WI38 (cell line): ENCODE results near the gene NCOA6.
A peak's percentile ranks its signal among the peaks of the same experiment; 100 is the strongest.

Source experiments
- H3K4me3 ChIP-seq: 2 replicates; pipeline ENCODE4 v1.5.1; 2011; ENCODE audit warnings: low read depth, mild to moderate bottlenecking, control low read depth, low read length
- TF ChIP-seq, protein P1 (sequence below): IDR thresholded peaks from 2 replicates; pipeline ENCODE4 v1.5.1; 2012; ENCODE audit warnings: low read depth, mild to moderate bottlenecking, control low read depth, low read length

NCOA6 gene

GRCh38 chr20:34708621-34709043 is 116.8 kb downstream of the NCOA6 start:
- H3K4me3 ChIP-seq, result peak overlapping the region; percentile 57
- TF ChIP-seq, protein P1, sequence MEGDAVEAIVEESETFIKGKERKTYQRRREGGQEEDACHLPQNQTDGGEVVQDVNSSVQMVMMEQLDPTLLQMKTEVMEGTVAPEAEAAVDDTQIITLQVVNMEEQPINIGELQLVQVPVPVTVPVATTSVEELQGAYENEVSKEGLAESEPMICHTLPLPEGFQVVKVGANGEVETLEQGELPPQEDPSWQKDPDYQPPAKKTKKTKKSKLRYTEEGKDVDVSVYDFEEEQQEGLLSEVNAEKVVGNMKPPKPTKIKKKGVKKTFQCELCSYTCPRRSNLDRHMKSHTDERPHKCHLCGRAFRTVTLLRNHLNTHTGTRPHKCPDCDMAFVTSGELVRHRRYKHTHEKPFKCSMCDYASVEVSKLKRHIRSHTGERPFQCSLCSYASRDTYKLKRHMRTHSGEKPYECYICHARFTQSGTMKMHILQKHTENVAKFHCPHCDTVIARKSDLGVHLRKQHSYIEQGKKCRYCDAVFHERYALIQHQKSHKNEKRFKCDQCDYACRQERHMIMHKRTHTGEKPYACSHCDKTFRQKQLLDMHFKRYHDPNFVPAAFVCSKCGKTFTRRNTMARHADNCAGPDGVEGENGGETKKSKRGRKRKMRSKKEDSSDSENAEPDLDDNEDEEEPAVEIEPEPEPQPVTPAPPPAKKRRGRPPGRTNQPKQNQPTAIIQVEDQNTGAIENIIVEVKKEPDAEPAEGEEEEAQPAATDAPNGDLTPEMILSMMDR, result peak; percentile 53

- TF ChIP-seq, protein P1, result no peak
- no peak overlapping the region for H3K4me3 ChIP-seq
These were observed 118.3 kb downstream of the NCOA6 start for GRCh38 chr20:34706912-34707784.

DNA sequence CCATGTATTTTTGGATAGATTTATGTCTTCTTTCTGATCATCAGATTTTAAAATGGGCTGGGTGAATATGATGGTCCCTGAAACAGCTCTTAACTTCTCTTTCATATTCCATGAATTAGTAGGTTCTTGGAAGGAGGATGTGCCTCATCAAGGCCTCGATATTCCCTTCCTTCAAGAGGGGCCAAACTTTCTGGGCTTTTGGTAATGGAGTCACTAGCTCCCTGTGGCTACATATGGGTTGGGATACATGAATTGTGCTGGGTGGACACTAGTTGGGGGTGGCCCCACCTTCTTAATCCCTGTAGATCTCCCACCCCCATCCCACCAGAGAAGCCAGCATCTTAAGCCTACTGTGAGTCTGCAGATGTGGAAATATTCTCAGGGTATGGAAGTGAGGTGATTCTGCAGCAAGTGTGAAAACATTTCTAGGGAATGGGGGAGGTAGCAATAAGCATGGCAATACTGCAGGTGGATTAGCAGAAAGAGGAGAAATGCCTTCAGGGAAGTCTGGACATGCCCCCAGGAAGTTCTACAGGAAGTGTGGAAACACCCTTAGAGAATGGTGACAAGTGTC is 119.1 kb downstream of the NCOA6 start:
- H3K4me3 ChIP-seq, result no peak overlapping the region
- TF ChIP-seq, protein P1, result no peak

GRCh38 chr20:34705397-34706301 is 119.8 kb downstream of the NCOA6 start:
- TF ChIP-seq, protein P1, result no peak; the same call in 1 of the 2 replicates
- H3K4me3 ChIP-seq, result peak overlapping the region; percentile 83

GRCh38 chr20:34705008-34705396 is 120.4 kb downstream of the NCOA6 start:
- TF ChIP-seq, protein P1, result no peak
- peak overlapping the region; percentile 83 for H3K4me3 ChIP-seq

GRCh38 chr20:34704177-34705007 is 121.1 kb downstream of the NCOA6 start, which contains the start of gene TP53INP2:
Gene TP53INP2 (plus strand): TSS chr20:34704344. CDS start chr20:34708740, 4,396 bp downstream.
- TF ChIP-seq, protein P1, result no peak
- H3K4me3 ChIP-seq, result peak within 1 kb of the TSS; percentile 83
